GM21576 (cell line): ENCODE results near the gene OR2B6.

Source experiments
- ATAC-seq: cut with Tn5 transposase; IDR thresholded peaks from one replicate; pipeline ENCODE4 v1.9.1; 2021; ENCODE audit warnings: mild to moderate bottlenecking, moderate library complexity; ENCODE audit not compliant: unreplicated experiment

OR2B6 gene

GRCh38 chr6:27994616-27995015 lies 37.6 kb downstream of the OR2B6 start:
- no peak for ATAC-seq

DNA sequence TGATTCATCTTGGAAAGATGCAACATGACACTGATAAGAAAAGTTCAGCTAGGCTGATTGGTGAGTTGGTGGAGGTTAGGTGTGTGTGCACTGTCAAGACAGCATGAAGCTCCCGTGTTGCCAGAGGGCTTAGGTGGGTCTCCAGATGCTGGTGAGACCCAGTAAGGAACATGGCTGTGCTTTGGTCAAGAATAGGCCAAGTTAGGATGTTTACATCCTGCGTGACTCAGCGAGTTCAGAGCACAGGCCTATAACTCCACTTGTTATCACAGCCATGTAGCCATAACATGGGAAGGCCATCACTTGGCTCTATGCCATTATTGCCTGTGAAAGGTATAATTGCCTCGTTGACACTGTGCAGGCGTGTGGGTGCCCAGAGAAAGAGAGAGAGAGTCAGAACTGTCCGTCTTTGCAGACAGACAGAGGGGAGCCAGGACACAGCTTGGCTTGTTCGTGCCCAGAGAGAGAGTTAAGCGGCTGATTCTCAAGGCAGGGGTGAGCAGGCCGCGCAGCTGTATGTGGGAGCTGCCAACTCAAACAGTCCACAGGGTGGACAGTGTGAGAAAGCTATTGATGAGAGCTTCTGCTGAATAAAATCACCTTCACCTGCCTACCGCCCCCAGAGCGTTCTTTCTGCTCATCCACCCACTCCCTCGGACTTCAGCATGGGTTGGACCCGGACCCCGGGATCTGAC lies 43.5 kb downstream of the OR2B6 start:
- ATAC-seq, result no peak

DNA sequence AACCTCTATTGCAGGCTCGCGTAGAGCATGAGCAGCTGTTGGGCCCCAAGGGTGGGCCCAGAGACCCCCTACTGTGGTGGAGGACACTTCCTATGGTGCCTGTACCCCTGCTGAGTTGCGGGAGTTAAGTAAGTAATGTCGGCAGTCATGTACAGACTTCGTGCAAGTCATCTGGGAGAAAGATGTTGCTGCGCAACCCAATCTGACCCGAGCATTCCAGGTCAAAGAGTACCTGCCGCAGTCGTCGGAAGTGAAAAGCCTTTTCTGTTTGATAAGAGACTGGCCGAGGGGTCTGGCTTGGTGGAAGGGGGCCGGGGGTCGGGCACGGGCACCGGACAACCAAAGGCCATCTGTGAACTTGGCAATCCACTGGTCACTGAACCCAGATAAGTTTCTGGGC lies 44.3 kb downstream of the OR2B6 start:
- ATAC-seq, result no peak

DNA sequence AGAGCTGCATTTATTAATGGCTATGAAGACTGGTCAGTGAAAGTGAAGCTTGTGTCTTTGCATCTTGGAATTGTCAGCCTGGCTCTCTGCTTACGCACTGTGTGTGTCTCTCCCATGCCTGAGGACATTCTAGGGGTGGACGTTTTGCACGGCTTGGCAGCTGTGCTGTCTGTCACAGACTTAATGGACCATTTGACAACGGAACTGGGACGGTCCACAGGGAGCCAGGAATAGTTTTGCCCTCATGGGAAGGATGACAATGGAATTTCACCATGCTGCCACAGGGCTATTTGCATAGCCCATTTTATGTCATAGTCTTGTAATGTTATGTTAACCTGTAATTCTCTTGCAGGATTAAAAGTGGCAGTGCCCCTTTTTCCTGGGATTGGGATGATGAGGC lies 44.7 kb downstream of the OR2B6 start:
- no peak for ATAC-seq

- ATAC-seq, result no peak
These were observed 45.1 kb downstream of the OR2B6 start for GRCh38 chr6:28002161-28002560.

- no peak for ATAC-seq
These were observed 46.0 kb downstream of the OR2B6 start for GRCh38 chr6:28003059-28003458.

DNA sequence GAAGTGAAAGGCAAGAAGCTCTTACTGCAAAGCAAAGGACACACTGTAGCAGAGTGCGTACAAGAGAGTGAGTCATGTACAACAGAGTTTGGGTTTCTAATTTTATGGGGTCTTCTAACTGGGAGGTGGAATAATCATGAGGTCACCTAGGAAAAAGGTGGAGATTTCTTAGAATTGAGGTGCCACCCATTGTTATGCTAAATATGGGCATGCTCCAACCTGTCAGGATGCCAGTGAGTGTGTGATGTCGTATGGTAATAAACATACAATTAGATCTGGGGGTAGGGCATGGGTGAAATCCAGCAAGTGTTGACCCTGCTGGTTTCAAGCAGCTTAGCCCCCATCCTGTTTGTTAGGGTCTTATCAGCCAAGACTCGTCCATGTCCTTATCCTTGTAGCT lies 46.6 kb downstream of the OR2B6 start:
- ATAC-seq, result no peak

GRCh38 chr6:28004350-28005151 lies 47.5 kb downstream of the OR2B6 start:
- no peak for ATAC-seq

GRCh38 chr6:28005152-28005890 lies 48.3 kb downstream of the OR2B6 start:
- no peak for ATAC-seq

DNA sequence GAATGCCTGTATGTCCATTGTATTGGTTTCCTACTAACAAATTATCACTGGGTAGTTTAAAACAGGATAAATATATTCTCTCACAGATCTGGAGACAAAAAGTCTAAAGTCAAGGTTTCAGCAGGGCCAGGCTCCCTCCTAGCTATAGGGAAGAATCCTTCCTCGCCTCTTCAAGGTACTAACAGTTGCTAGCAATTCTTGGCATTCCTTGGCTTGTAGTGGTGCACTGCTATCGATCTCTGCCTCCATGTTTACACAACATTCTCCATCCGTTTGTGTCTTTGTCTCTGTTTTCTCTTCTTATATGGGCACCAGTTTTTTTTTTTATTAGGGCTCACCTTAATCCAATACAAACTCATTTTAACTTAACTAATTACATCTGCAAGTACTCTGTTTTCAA lies 48.9 kb downstream of the OR2B6 start:
- no peak for ATAC-seq
